Measurements from ENCODE around the gene SOX6.

SOX6 gene

GRCh38 chr11:16136792-16137390 is 219.5 kb downstream of the SOX6 start:
- no peak for DNase-seq

GRCh38 chr11:16133867-16134266 is 222.5 kb downstream of the SOX6 start:
- no peak for DNase-seq

DNA sequence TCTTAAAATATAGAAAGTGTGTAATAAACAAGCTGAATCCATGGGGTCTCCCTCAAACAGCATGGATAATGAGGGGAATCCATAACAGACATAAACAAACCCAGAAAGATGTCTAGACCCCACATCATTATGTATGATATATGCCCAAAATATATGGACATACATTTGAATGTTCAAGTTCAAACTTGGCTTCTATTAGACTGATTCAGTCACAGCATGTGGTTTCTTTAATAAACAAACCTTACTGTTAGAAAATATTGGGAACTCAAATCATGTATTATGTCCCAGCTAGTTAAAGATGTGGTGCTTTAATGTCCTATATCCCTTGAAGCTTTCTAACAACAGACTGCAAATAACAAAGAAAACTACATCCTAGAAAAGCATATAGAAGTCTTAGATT is 228.6 kb downstream of the SOX6 start:
- no peak for DNase-seq

DNA sequence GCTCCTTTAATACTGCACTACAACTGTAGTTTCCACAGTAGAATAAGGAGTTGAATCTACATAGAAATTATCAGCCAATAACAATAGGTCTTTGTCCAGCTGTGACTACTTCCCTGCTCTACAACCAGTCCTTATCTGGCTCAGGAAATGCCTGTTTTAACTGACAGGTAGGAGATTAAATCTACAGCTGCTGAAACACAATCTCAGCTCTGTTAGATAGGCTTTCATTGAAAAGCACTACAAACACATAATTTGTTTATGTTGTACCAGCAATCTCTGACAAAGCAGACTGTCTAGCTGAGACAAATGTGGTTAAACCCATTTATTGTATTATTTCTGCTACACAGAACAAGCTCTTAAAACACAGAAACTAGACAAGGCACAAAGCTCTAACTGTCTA is 230.0 kb downstream of the SOX6 start:
- peak; percentile 96 for DNase-seq

- no peak for DNase-seq
Observed at GRCh38 chr11:16125796-16126195, 230.6 kb downstream of the SOX6 start.

DNA sequence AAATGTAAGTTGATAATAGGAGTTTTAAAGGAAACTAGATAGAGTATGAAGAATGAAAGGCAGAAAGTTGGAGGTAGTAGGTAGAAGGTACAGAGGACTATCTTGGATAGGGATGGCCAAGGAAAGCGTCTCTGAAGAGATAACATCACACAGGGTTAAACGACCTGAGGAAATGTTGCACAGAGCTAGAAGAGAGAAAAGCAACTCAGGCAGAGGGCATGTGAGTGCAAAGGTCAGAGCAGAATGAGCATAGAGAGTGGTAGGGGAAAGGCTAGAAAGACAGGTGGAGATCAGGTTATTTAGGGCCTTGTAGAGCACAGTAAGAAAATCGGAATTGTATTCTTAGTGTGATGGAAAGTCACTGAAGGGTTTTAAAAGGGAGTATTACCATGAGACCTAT is 232.0 kb downstream of the SOX6 start:
- DNase-seq = no peak

GRCh38 chr11:16121853-16122252 is 234.5 kb downstream of the SOX6 start:
- no peak for DNase-seq

GRCh38 chr11:16120008-16120407 is 236.3 kb downstream of the SOX6 start:
- DNase-seq = no peak

GRCh38 chr11:16117989-16118756 is 238.2 kb downstream of the SOX6 start:
- peak; percentile 86 for DNase-seq

GRCh38 chr11:16114978-16115871 is 241.1 kb downstream of the SOX6 start:
- DNase-seq = no peak

- DNase-seq = peak; percentile 44
Observed at GRCh38 chr11:16114431-16114830, 241.9 kb downstream of the SOX6 start.

DNA sequence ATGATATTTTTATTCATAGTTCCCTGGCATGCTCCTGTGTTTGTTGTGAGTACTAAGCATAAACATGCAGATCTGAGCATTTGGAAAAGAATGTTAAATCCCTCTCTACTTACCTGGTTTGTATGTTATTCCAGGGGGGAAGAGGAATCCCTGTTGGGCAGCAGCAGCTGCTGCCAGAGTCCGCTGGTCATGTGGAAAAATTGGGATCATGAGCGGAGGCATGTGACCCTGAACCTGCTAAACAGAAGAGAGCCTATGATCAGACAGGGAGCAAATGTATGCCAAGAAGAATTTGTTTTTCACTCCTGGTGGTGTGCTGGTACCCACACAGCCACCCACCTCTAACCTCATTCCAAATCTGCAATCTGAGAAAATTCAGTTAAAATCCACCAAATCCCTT is 244.7 kb downstream of the SOX6 start:
- peak; percentile 73 for DNase-seq

GRCh38 chr11:16110886-16111285 is 245.5 kb downstream of the SOX6 start:
- DNase-seq = peak; percentile 70

GRCh38 chr11:16099343-16099900 is 256.9 kb downstream of the SOX6 start:
- DNase-seq = peak; percentile 44

DNA sequence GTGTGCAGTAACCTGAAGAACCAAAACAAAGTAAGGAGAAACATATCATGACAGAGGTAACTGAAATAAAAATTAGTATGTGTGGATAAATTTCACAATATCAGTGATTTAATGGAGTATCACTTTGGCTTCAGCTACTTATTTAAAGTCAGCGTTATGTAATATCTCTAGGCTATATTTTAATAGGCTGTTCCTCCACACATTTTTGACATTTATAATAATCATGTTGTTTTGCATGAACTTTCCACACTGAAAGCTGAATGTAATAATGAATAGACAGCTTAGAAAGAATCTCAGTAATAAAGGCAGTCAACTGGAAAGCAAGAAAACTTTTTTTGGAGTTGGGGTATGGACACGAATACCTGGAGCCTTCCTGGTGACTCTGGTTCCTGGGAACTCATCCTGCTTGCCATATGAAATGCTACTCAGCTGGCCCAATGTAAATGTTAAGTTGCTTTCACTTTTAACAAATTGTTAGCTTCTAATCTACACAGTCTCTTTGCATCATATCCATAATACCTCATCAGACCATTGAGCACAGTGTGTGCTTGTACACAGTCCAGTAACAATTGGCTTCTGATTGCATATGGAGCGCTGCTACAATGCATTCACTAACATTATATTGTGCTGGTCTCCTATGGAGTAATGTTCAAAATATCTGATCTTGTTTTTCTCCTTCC is 257.7 kb downstream of the SOX6 start:
- peak; percentile 48 for DNase-seq

GRCh38 chr11:16097543-16097942 is 258.8 kb downstream of the SOX6 start:
- peak; percentile 100 for DNase-seq

DNA sequence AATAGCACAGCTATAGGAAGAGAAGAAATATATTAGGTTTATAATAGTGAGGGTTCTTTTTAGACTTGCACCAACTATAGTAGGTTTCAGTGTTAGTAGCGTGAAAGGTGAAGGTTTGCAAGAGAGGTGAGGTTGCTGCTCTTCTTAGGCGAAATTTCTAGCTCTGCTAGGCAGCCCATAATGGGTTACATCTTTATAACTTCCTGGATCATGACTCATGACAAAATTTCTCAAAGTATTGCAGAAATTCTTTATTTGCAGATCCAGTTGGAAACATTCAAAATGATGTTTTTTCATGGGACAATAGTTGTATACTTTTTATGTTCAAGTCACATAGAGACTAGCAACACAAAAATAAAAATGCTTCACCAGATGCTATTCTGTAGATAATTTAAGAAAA is 260.0 kb downstream of the SOX6 start:
- no peak for DNase-seq

- DNase-seq = no peak
Observed at GRCh38 chr11:16095756-16096155, 260.6 kb downstream of the SOX6 start.

DNA sequence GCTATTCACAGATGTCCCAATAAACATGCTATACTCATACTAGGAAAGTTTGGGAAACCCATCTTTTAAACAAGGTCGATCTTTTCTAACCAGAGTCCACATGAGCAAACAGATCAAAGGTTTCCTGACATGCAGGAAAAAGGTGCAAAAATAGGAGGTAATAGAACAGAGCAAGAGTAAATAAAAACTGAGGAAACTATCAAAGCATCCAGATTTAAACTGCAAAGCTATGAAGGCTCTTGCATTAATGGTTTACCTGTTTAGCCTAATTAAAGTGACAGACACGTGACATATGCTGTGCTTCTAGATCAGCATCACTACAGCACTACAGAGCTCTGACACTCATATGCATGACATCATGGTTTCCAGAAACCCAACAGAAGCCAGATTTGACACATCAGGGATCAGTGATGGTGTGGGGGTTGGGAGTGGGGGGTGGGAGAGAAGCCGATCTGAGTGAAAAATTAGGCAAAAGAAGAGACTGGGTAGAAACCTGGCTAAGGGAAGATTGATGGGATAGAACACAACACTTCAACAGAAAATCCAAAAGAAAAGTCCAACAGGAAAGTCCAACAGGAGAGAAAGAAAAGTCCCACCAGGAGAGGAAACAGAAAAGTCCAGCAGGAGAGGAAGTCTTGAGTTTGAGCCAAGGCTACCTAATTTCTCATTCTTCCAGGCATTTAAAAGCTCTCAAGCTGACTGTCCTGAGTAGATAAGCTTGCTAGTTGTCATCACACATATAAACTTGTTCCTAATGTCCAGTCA is 262.3 kb downstream of the SOX6 start:
- no peak for DNase-seq

GRCh38 chr11:16091862-16092261 is 264.5 kb downstream of the SOX6 start:
- DNase-seq = no peak

GRCh38 chr11:16089481-16089880 is 266.9 kb downstream of the SOX6 start:
- no peak for DNase-seq

DNA sequence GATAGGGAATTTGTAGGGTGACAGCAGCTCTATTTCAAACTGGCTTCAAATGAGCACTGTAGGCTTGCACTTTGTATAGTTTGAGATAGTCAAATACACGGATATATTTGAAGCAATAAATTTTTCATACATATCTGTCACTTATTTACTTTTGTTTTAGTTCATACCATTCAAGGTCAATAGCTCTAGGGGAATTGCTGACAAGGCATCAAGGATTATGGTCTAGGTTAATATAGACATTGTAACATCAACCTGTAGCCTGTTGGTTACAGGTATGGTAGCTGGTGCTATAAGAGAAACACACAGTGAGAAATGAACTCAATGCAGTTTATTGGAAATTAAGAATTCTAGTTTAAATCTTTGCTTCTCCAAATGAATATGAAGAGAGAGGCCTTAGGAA is 267.6 kb downstream of the SOX6 start:
- DNase-seq = no peak

Measured in NCI-H1105 treated with DMSO at 0.1 percent for 48 hours (cell line).